Renal pelvis (tissue), 12 donors: ENCODE measurements around the gene ATM. TPM values are rescaled to one million over a fixed set of nuclear protein-coding genes. Genes with fewer than 3 reads are reported as not detected.

ENCODE experiments used
- DNase-seq: peaks from one replicate; pipeline ENCODE4 v3.0.0-alpha.2; 2013
- long read RNA-seq, 16 experiments: transcript quantifications; one replicate each; lab custom pipeline, GENCODE V29; 2026
- polyA plus RNA-seq, 3 donors: library from polyadenylated mRNA; unstranded; fragments of 120-200 nt; gene quantifications; one replicate each; pipeline ENCODE4 v1.2.1, GENCODE V29; 2013; ENCODE audit not compliant: insufficient read length in 3 of 3

ATM gene, protein sequence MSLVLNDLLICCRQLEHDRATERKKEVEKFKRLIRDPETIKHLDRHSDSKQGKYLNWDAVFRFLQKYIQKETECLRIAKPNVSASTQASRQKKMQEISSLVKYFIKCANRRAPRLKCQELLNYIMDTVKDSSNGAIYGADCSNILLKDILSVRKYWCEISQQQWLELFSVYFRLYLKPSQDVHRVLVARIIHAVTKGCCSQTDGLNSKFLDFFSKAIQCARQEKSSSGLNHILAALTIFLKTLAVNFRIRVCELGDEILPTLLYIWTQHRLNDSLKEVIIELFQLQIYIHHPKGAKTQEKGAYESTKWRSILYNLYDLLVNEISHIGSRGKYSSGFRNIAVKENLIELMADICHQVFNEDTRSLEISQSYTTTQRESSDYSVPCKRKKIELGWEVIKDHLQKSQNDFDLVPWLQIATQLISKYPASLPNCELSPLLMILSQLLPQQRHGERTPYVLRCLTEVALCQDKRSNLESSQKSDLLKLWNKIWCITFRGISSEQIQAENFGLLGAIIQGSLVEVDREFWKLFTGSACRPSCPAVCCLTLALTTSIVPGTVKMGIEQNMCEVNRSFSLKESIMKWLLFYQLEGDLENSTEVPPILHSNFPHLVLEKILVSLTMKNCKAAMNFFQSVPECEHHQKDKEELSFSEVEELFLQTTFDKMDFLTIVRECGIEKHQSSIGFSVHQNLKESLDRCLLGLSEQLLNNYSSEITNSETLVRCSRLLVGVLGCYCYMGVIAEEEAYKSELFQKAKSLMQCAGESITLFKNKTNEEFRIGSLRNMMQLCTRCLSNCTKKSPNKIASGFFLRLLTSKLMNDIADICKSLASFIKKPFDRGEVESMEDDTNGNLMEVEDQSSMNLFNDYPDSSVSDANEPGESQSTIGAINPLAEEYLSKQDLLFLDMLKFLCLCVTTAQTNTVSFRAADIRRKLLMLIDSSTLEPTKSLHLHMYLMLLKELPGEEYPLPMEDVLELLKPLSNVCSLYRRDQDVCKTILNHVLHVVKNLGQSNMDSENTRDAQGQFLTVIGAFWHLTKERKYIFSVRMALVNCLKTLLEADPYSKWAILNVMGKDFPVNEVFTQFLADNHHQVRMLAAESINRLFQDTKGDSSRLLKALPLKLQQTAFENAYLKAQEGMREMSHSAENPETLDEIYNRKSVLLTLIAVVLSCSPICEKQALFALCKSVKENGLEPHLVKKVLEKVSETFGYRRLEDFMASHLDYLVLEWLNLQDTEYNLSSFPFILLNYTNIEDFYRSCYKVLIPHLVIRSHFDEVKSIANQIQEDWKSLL (N-terminal part only)
- 100 to 1,000 TPM in 1 of 3 donors, 10 to 100 TPM in 2; 56.3 to 100 (median 76.2) TPM for polyA plus RNA-seq
- long read RNA-seq, donor 1: 0 reads
- long read RNA-seq, donor 2, partial matches to known transcripts: 0 of 1 reads
- long read RNA-seq, donor 2, other reads (novel, unspliced or antisense): 0 of 1 reads
- long read RNA-seq, donor 3, partial matches to known transcripts: 0 of 1 reads
- long read RNA-seq, donor 3, other reads (novel, unspliced or antisense): 0 of 1 reads
- long read RNA-seq, donor 4: 0 reads
- long read RNA-seq, donor 5: 0 reads
- long read RNA-seq, donor 6, partial matches to known transcripts: 0 of 3 reads
- long read RNA-seq, donor 6, other reads (novel, unspliced or antisense): 0 of 3 reads
- long read RNA-seq, donor 7, full-length matches to known transcripts: 1 of 1 reads
- long read RNA-seq, donor 7, partial matches to known transcripts: 0 of 1 reads
- long read RNA-seq, donor 7, other reads (novel, unspliced or antisense): 0 of 1 reads
- long read RNA-seq, donor 8, partial matches to known transcripts: 0 of 1 reads
- long read RNA-seq, donor 8, other reads (novel, unspliced or antisense): 0 of 1 reads
- long read RNA-seq, donor 9, partial matches to known transcripts: 5 of 5 reads
- long read RNA-seq, donor 9, other reads (novel, unspliced or antisense): 0 of 5 reads
- long read RNA-seq, donor 10: 0 reads
- long read RNA-seq, donor 11: 0 reads
- long read RNA-seq, donor 12, partial matches to known transcripts: 13 of 13 reads
- long read RNA-seq, donor 12, other reads (novel, unspliced or antisense): 0 of 13 reads
- long read RNA-seq, donor 13: 0 reads
- long read RNA-seq, donor 14: 0 reads
- long read RNA-seq, donor 15: 0 reads
- long read RNA-seq, donor 16, full-length matches to known transcripts: 1 of 6 reads
- long read RNA-seq, donor 16, partial matches to known transcripts: 5 of 6 reads
- long read RNA-seq, donor 16, other reads (novel, unspliced or antisense): 0 of 6 reads

DNA sequence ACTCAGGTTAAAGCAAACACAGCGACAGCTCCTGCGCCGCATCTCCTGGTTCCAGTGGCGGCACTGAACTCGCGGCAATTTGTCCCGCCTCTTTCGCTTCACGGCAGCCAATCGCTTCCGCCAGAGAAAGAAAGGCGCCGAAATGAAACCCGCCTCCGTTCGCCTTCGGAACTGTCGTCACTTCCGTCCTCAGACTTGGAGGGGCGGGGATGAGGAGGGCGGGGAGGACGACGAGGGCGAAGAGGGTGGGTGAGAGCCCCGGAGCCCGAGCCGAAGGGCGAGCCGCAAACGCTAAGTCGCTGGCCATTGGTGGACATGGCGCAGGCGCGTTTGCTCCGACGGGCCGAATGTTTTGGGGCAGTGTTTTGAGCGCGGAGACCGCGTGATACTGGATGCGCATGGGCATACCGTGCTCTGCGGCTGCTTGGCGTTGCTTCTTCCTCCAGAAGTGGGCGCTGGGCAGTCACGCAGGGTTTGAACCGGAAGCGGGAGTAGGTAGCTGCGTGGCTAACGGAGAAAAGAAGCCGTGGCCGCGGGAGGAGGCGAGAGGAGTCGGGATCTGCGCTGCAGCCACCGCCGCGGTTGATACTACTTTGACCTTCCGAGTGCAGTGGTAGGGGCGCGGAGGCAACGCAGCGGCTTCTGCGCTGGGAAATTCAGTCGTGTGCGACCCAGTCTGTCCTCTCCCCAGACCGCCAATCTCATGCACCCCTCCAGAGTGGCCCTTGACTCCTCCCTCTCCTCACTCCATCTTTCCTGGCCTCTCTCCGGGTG, at the start of gene ATM, which contains the start of gene NPAT:
TSS of gene ATM (plus strand) at position 494 of the 774 bp plus-strand sequence. CDS start 4,558 bp downstream, outside the sequence.
TSS of gene NPAT (minus strand) at position 65 of the 774 bp plus-strand sequence. CDS start 102 bp downstream, outside the sequence.
- peak; percentile 99 for DNase-seq

DNA sequence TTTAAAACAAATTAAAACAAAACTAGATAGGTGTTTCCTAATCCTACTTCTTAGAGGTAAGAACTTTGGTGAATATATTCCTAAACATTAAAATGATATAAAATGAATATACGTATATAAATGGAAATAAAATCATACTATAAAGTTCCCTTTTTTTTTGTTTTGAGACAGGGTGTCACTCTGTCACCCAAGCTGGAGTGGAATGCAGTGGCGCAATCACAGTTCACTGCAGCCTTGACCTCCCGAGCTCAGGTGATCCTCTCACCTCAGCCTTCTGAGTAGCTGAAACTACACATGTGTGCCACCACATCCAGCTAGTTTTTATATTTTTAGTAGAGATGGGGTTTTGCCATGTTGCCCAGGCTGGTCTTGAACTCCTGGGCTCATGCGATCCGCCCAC, 45.3 kb upstream of the ATM start:
- no peak for DNase-seq

DNA sequence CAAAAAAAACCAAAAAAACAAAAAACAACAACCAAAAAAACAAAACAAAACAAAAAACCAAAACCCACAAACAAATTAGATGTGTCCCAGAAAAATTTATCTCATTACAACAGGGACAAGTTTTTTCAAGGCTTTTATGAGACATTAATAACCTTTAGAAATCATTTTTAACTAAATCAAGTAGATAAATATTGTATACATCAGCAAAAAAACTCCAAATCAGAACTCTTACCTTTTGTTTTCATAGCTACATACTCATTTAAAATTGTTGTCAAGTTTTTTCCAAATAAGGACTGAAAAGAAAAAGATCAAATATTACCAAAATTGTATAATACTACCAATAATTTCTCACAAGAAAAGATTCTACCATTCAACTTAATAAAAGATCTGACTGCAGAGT, 29.1 kb upstream of the ATM start:
- no peak for DNase-seq

DNA sequence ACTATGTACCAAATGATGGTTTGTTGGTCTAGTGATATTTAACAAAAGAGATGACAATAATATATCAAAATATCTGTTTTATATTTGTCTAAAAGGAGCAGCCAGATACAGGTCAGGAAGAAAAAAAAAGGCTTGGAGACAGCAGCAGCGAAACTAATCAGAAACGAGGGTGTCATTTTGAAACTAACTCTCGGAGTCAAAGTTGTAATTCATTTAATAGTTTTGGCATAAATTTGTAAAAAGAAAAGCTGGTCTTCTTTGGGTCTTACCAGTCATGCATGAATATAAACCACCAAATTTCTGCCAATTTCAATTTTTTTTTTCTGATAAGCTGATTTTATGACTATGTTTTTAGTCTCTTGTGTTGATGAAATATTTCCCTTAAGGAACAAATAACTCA, 26.0 kb upstream of the ATM start:
- no peak for DNase-seq

DNA sequence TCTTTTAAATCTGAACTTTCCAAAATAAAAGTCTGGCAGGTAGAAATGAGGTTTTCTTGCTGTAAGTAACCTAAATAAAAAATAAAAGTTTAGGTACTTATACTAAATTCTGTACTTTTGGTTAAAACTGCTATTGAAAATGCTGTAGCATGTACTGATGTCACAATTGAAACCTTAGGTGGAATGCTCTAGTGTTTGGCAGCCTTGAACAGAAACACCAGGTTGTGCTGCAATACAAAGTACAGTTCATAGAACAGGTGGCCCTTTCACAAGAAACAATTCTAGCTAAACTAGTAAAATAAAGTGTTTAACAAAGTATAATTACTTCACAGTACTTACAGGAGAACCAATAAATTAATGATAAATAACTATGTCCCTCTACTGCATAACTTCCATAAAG, 25.5 kb upstream of the ATM start:
- no peak for DNase-seq

DNA sequence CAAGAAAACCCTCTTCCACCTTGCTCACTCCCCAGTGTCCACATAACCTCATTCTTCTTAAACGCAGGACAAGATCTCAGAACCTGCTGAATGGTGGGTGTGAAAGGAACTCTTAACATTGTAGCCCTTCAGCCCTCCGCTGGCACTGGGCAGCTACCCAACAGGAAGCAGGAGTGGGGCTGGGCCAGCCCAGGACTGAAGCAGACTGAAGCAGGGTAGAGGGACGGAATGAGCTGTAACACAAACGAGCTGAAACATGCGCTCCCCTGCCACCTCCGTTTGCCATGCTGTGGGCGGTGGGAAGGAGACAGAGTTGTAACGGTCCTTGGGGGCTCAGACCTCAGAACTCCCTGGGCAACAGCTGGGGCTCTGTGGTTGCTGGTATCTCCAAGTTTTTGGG, 24.0 kb upstream of the ATM start:
- DNase-seq: no peak

DNA sequence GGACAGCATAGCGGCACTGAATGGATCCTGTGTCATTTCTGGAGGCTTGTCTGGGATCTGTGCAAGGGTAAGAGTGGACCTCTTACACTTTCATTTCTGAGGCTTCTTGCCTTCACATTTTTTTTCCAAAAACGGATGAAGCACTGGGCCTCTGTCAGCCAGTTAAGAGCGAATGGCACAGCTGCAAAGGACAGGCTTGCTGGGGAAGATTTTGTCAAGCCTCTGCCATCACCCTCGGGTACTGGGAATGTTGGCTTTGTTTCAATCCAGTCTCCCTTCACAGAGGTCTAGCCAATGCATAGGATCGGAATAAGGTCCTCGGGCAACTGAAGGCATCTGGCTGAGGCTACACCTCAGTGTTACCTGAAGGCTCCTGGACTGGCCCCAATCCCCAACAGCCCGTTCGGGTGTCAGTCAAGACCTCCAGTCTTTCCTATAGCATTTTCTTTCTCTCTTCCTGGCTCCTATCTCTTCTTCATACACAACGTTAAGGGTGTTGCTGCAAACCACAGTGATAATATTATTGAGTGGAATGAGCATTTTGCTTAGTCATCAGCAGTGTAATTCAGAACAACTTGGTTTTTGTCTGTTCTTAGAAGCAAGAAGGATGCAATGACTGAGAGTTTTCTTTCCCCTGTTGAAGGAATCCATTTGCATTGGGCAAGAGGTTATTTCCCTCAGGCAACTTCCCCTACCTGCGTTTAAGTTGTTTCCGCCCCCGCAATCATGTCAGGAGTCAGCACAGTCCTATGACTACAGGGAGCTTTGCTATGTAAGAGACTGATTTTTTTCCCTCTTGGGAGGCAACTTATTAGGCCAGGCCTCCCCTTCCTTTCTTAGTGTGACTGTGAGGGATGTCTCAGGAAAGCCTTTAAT, 23.2 kb upstream of the ATM start:
- DNase-seq: no peak

DNA sequence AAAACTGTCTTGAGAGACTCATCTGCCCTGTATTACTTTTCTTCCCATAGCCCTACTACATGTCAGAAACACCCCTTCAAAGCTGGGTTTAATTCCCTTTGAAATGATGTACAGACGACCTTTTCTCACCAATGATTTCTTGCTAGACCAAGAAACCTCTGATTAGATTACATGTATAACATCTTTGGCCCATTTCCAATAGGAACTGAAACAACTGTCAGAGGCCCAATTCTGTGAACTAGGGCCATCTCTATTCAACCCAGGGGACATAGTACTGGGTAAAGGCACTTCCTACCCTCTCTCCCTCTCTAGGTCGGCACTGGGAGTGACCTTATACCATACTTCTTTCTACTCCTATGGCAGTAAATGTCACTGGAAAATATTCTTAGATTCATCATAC, 19.8 kb upstream of the ATM start:
- no peak for DNase-seq

DNA sequence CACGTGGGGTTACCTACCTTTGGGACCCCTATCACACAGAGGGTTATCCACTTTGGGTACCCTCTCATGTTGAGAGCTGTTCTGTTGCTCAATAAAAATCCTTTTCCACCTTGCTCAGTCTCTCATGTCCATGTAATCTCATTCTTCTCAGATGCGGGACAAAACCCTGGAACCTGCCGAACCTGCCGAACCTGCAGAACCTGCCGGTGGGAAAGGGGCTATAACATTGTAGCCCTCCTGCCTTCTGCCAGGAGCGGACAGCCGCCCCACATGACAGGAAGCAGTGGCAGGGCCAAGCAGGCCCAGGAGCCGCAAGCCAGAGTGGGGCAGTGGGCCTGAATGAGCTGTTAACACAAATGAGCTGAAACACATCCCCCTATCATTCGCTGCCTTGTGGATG, 18.5 kb upstream of the ATM start:
- no peak for DNase-seq

DNA sequence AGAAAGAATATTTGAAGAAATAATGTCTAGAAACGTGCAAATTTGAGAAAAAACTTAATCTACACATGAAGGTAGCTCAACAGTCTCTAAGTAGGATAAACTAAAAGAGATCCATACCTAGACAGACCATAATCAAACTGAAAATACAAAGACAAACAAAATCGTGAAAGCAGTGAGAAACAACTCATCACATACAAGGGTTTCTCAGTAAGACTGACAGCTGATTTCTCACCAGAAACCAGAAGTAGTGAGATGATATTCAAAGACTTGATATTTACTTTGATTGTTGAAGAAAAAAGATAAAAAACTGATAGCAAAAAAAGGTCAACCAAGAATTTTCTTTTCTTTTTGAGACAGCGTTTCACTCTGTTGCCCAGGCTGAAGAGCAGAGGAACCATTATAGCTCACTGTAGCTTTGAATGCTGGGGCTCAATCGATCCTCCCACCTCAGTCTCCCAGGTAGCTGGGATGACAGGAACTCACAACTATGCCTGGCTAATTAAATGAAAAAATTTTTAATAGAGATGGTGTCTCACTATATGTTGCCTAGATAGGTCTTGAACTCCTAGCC, 17.9 kb upstream of the ATM start:
- DNase-seq: no peak

DNA sequence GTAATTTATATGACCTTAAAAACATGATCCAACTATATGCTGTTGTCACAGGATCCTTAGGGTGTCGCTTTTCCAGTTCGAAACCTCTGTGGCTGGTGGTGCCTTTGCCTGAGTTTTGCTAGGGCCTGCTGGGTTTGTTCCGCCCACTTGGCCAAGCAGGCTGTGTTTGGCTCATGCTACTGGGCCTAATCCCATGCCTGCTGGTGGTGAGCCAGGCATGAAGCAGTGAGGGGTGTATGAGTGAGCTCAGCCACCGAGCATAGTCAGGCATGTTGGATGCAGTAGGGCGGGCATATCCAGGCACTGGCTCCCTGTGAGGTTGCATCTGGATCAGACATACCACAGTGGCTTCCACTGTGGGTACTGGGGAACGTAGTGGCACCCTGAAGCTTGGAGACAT, 16.7 kb upstream of the ATM start:
- DNase-seq: no peak

DNA sequence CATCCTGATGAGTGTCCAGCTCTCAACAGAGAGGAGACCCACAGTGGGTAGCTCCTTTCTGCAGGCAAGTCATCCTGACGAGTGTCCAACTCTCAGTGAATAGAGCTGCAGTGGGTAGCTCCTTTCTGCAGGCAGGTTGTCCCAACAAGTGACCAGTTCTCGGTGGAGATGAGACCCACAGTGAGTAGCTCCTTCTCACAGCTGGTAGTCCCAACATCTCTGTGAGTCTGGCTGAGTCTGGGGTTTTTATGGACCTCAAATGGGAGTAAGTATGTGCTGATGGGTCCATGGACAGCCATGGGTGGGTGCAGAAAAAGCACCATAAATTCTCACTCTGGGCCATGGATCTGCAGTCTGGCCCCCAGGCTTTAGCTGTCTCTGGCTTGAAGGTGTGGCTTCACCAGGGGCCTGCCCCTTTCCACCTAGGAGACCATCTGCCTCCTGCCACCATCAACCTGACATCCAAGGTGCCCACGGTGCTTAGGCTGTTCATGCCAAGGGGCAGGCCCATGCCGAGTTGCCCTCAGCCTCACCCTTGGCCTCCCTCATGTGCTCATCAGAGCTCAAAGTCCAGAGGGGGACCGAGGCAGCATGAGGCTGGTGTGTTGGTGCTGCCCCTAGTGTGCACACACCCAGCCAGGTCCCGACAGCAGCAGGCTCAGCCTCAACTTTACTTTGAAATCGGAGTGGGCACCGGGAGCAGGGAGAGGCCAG, 15.7 kb upstream of the ATM start:
- no peak for DNase-seq

DNA sequence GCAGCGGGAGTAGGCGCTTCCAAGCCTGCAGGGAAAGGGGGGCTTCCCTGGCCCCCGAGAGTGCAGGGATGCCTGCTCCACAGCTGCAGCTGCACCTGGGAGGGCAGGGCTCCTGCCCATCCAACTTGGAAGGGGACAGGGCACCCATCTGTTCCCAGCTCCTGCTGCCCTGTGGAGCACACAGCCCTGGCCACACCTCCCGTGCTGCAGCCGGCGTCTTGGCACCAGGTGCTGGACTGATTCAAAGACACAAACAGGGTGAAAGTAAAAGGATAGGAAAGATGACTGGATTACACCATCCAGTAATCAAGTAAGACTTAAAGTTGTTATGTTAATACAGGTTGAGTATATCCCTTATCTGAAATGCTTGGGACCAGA, 15.2 kb upstream of the ATM start:
- no peak for DNase-seq

DNA sequence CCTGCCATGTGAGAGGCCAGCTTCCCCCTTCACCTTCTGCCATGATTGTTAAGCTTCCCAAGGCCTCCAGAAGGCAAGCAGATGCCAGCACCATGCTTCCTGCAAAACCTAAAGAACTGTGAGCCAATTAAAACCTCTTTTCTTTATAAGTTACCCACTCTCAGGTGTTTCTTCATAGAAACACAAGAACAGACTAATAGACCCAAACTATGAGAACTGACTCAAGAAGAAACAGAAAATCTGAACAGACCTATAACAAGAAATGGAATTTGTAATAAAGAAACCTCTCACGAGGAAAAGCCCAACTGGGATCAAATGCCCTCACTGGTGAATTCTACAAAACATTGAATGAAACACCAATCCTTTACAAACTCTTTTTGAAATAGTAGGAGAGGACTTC, 12.4 kb upstream of the ATM start:
- no peak for DNase-seq

DNA sequence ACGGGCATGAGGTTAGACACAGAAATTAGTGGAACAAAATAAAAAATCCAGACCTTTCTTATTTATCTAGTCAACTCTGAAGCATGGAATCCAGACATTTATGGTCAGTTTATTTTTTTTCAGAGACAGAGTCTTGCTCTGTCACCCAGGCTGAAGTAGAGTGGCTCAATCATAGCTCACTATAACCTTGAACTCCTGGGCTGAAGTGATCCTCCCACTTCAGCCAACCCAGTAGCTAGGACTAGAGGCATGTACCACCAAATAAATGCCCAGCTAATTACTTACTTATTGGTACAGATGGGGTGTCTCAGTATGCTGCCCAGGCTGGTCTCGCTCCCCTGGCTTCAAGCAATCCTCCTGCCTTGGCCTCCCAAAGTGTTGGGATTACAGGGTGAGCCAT, 9.1 kb upstream of the ATM start:
- no peak for DNase-seq

DNA sequence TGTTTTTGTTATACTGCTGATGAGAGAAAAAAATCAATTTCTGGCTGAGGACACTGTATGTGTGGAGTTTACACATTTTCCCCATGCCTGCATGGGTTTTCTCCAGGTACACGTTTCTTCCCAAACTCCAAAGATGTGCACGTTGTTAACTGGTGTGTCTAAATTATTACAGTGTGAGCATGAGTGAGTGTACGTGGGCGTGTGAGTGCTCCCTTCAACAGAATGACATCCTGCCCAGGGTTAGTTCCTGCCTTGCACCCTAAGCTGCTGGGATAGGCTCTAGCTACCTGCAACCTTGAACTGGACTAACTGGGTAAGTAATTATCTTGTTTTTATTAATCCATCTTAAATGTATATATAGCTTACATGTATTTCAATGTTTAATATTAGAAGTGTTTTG, 5.9 kb upstream of the ATM start:
- no peak for DNase-seq

DNA sequence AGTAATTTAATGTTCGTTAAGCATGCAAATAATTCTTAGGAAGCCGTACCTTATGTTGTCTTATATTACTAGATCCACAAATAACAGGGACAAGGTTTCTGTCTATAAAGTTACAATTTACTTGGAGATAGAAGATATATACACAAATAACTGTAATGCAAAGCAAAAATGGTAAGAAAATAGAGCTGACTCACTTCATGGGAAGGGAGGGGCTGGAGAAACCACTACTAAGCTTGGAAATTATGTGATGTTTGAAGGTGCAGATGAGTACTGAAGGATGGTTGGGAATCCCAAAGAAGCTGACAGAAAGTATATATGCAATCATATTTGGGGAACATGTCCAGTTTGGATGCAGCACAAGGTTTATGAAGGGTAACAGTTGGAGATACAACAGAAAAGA, 4.4 kb upstream of the ATM start:
- DNase-seq: no peak
